NCI-H82 (cell line): ENCODE data around the gene RPL15.

Source experiments
- DNase-seq: peaks from one replicate; lab custom pipeline; 2025; lab: John Stamatoyannopoulos, UW

RPL15 gene

DNA sequence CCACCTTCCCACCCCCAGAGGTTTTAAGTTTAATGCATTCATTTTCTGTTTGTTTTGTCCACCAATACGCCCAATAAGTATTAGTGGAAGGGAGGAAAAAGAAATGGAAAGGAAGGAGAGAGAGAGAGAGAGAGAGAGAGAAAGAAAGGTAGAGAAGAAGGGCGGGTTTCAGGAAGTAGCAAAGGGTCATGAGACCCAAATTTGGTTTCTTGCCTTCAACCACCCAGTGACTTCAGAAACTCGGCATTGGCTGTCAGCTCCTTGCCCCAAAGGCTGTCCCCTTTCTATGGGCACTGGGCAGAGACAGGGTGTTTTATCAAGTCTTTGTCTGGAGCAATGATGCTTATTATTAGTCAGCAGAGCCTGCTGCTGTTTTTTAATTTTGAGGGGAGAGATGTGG, 14.7 kb downstream of the RPL15 start:
- no peak for DNase-seq

DNA sequence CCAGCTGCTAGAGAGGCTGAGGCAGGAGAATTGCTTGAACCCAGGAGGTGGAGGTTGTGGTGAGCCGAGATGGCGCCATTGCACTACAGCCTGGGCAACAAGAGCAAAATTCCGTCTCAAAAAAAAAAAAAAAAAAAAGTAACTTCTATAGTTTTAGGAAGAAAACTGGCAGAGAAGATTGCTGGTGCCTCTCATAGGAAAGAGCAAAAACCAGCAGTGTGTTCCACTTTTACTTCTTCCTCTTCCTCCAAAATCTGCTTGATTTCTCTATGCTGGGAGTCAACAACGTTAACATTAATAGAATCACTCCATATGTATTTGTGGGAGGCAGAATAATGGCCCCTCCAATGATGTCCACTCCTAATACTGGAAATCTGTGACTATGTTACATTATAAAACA, 15.6 kb downstream of the RPL15 start:
- no peak for DNase-seq

GRCh38 chr3:23934253-23934652, 17.3 kb downstream of the RPL15 start:
- DNase-seq, result no peak

DNA sequence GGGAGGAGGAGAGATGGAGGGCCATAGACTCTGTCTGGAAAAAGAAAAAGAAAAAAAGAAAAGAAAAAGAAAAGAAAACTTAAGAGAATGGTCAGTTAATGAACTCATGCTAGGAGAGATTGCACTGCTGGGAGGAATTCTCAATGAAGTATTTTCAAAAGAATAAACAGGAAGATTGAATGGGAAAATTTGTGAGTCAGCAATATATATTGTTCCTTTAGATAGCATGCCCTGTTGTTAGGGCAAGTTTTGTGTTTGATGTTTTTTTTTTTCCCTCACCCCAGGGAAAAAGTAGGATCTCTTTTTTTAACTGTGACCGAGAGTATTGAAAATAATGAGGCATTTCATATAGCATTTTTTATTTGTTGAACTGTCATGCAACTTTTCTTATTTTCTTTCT, 20.4 kb downstream of the RPL15 start:
- DNase-seq, result no peak

DNA sequence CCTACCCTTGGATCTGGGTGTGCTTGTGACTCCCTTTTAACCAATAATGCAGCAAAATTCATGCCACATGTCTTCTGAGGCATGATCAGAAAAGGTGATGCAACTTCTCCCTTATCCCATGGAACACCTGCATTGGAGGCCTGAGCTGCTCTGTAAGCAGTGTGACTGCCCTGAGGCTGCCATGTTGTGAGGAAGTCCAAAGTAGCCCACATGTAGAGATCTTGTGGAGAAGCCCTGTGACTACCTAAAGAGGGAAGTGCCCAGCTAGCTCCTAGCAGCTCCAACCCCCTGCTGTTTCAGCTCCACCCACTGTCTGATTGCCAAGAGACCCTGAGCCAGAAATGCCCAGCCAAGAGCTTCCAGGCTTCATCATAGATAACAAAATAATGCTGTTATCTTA, 21.8 kb downstream of the RPL15 start:
- DNase-seq, result no peak

GRCh38 chr3:23940775-23941174, 23.8 kb downstream of the RPL15 start:
- no peak for DNase-seq

GRCh38 chr3:23941440-23941839, 24.5 kb downstream of the RPL15 start:
- DNase-seq, result no peak

DNA sequence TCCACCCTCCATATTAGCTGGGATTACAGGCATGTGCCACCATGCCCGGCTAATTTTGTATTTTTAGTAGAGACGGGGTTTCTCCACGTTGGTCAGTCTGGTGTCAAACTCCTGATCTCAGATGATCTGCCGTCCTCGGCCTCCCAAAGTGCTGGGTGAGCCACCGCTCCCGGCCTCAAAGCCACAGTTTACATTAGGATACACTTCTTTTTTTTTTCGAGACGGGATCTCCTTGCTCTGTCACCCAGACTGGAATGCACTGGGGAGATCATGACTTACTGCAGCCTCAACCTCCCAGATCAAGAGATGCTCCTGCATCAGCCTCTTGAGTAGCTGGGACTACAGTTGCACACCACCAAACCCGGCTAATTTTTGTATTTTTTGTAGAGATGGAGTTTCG, 25.6 kb downstream of the RPL15 start:
- no peak for DNase-seq

GRCh38 chr3:23944007-23944783, 27.3 kb downstream of the RPL15 start:
- DNase-seq, result peak; percentile 24

DNA sequence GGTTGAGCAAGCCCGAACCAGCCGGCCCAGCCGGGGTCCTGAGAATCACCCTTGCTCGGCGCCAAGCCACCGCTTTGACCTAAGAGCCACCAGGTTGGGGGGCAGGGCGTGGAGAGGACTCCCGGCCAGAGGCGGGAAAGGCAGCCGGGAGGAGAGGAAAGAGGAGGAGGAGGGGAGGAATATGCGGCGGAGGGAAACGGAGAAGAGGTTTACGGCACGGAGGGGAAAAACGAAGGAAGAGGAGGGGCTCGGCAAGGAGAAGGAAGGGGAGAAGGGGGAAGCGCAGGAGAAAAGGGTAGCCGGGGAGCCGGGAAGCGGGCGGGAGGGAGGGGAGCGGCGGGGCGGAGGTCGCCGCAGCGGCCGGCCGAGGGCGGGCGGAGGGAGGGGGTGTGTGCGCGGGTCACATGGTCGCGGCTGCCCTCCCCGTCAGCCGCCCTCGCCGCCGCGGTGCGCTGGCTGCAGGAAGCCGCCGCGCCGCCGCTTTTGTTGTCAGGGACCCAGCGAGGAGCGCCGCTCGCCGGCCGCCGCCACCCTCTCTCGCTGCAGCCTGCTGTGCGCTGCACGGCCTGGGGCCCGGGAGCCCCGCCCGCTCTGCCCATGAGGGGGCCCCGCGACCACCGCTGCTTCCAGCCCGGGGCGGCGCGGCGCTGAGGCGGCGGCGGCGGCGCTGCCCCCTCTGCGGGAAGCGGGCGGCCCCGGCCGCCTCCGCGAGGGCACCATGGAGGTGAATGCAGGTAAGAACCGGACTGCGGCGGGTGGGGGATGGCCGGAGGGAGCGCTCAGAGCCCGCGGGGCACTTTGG, 28.1 kb downstream of the RPL15 start, which contains the start of gene NR1D2:
TSS of gene NR1D2 (plus strand) at position 426 of the 802 bp plus-strand sequence. CDS start at position 719, 293 bp downstream.
- DNase-seq, result peak; percentile 88

DNA sequence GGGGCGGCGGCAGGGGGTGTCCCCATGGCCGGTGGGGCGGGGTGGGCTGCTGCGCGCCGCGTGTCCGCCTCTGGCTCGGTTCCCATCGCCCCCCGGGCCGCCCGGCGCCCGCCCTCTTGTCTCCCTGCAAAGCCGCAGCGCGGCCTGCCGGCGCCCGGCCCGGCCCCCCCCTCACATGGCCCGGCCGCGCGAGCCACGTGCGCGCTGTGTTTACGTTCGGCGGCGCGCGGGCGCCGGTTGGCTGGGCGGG, 28.7 kb downstream of the RPL15 start:
- no peak for DNase-seq

- DNase-seq, result peak; percentile 96
These were observed 29.2 kb downstream of the RPL15 start for GRCh38 chr3:23945913-23946687.

- no peak for DNase-seq
These were observed 31.8 kb downstream of the RPL15 start for GRCh38 chr3:23948761-23949160.

GRCh38 chr3:23949784-23950183, 32.9 kb downstream of the RPL15 start:
- DNase-seq, result no peak

DNA sequence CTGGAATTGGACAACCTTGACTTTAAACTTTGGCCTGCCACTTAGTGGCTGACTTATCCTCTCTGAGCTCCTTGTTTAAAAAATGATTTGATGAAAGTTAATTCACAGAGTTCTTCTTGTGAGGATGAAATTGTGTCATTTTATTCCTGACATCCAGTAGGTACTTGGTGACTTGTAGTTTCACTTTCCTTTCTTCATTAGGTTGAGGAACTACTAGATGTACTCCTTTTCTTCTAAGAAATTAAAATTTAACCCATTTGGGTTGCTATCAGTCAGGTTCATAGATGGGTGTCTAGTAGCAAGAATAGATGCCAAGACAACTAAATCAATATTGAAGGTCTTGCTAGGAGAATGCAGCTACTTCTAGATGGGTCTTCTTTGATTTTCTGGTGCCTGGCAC, 33.4 kb downstream of the RPL15 start:
- no peak for DNase-seq

DNA sequence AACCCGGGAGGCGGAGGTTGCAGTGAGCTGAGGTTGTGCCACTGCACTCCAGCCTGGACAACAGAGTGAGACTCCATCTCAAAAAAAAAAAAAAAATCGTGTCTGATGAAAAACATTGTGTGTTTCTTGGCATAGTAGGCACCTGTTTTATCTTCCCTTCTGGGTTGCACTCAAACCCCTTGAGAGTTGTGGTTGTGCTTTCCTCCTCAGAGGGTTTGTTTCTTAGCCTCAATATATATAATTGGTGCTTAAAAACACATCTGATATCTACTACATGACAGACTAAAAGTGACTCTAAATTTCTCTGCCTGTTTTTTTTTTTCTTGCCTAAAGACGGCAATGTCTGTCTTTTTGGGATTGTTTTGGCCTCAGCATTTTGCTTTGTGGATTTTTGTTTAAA, 35.7 kb downstream of the RPL15 start:
- DNase-seq, result no peak

DNA sequence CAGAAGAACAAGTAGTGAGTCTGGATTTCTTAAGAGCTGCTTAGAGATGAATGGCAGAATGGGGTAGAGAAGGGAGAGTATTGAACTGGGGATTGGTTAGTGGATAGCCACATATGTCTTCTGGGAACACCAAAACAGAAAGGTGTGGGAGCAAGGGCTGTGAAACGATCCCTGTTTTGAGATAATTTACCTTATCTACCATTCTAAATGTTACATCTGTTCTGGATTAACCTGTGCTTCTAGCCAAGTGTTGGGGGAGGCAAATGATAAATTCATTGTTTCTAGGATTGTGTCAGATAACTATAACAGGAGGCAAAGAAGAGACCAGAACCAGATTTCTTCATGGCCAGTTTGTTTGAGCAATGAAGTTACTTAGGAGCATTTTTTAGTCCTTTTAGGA, 36.6 kb downstream of the RPL15 start:
- DNase-seq, result no peak

GRCh38 chr3:23954144-23954543, 37.2 kb downstream of the RPL15 start:
- no peak for DNase-seq

DNA sequence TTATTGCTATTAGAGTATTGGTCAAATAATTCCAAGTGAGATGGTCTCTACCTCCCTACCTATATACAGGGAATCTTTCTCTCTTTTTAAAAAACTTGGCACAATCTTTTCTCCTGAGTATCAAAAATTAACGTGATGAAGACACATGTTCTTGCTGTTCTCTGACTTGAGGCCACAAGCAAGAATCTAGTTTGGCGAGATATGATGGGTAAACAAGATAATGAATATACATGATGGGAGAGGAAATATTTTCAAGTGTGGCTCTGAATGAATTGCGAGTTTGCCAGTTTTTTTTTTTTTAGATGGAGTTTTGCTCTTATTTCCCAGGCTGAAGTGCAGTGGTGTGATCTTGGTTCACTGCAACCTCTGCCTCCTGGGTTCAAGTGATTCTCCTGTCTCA, 39.8 kb downstream of the RPL15 start:
- no peak for DNase-seq

GRCh38 chr3:23959135-23959900, 42.4 kb downstream of the RPL15 start:
- no peak for DNase-seq

- no peak for DNase-seq
These were observed 43.7 kb downstream of the RPL15 start for GRCh38 chr3:23960649-23961048.

DNA sequence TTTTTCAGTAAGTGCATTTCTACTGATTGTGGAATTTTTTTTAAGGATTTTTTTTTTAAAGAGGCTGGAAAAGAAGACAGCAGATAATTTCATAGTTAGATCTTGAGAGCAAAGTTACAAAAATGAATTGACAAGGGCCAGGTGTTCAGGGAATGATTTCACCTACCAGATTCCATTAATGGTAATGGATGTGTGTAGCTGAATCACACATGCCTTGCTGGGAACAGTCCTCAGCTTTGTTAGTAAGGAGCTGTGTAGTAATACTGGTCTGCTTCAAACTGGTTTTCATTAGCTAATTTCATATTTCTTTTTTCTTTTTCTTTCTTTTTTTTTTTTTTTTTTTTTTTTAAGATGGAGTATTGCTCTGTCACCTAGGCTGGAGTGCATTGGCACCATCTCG, 44.1 kb downstream of the RPL15 start:
- no peak for DNase-seq
